ENCODE data around the gene EPAS1. TPM values are rescaled to one million over a fixed set of nuclear protein-coding genes. Genes with fewer than 3 reads are reported as not detected.

EPAS1 gene
- total and polyA plus RNA-seq, 9 of the 15 experiments (the other 6 are each of a cell fraction or from before 2014, with no cell fraction given), result 0.25 to 11.2 (median 4.1) TPM

DNA sequence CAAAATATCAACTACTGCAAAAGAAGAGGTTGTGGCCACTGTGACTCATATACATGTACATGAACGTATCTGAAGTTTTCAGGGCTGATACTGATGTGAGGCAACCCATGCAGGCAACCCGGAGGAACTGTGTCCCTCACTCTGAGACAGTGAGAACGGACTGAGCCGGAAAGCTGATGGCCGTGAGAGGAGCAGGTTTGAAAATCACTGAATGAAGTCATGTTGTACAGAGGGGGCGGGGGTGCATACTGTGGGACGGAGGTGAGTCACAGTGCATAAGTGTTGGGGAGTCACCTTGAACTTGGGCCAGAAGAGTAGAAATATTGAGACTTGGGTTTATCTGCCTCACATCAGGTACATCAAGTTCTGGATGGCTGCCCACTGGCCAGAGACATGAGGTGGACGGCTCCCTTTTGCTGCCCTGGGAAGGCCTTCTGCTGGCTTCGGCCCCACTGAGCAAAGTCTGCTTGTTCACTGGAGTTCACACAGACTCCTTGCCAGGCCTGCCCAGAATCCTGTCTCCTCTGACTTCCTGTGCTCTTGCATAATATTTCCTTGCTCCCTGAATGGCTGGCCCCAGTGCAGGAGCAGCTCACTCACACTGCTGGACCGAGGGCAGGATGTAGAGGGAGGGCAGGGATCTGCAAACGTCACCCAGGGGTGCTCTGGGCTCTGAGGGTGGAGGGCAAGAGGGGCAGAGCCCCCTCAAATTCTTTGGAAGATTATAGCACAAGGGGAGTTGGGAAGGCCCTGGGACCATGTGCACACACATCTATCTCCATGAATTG lies 18.1 kb downstream of the EPAS1 start (continued):
- TF ChIP-seq TEAD4 (IDR thresholded peaks at IDR 0.05; ENCODE audit: low read length) (peak; percentile 74), TEAD4 (CRISPR knock-in tag; IDR thresholded peaks at IDR 0.05; ENCODE audit: borderline replicate concordance) (no peak), EHMT2 (IDR thresholded peaks at IDR 0.05) (0 out of 2 replicates have a peak, but pooled peaks have one; percentile 23), ZNF507 (tag; conservative IDR thresholded peaks at IDR 0.05) (no peak), MED1 (CRISPR knock-in tag; IDR thresholded peaks at IDR 0.05; ENCODE audit: borderline replicate concordance) (no peak), IRF2 (CRISPR knock-in tag; IDR thresholded peaks at IDR 0.05) (no peak), BCL6 (CRISPR knock-in tag; IDR thresholded peaks at IDR 0.05) (0 out of 2 replicates have a peak, but pooled peaks have one; percentile 42), NFATC3 (IDR thresholded peaks at IDR 0.05) (0 out of 2 replicates have a peak, but pooled peaks have one; percentile 57), SMARCC2 (IDR thresholded peaks at IDR 0.05; ENCODE audit: low read depth) (peak; percentile 84), HDAC8 (tag; IDR thresholded peaks at IDR 0.05) (peak; percentile 85), POLR2B (IDR thresholded peaks at IDR 0.05; ENCODE audit: low read depth, partially characterized antibody) (peak; percentile 54), HSF4 (CRISPR knock-in tag; IDR thresholded peaks at IDR 0.05; ENCODE audit: borderline replicate concordance) (no peak)
- TF ChIP-seq, protein P1, sequence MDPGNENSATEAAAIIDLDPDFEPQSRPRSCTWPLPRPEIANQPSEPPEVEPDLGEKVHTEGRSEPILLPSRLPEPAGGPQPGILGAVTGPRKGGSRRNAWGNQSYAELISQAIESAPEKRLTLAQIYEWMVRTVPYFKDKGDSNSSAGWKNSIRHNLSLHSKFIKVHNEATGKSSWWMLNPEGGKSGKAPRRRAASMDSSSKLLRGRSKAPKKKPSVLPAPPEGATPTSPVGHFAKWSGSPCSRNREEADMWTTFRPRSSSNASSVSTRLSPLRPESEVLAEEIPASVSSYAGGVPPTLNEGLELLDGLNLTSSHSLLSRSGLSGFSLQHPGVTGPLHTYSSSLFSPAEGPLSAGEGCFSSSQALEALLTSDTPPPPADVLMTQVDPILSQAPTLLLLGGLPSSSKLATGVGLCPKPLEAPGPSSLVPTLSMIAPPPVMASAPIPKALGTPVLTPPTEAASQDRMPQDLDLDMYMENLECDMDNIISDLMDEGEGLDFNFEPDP (CRISPR knock-in tag; IDR thresholded peaks at IDR 0.05), result no peak
- TF ChIP-seq, protein P2, sequence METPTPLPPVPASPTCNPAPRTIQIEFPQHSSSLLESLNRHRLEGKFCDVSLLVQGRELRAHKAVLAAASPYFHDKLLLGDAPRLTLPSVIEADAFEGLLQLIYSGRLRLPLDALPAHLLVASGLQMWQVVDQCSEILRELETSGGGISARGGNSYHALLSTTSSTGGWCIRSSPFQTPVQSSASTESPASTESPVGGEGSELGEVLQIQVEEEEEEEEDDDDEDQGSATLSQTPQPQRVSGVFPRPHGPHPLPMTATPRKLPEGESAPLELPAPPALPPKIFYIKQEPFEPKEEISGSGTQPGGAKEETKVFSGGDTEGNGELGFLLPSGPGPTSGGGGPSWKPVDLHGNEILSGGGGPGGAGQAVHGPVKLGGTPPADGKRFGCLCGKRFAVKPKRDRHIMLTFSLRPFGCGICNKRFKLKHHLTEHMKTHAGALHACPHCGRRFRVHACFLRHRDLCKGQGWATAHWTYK (CRISPR knock-in tag; IDR thresholded peaks at IDR 0.05), result peak; percentile 67; the same call in 1 of the 2 replicates
- TF ChIP-seq, protein P3, sequence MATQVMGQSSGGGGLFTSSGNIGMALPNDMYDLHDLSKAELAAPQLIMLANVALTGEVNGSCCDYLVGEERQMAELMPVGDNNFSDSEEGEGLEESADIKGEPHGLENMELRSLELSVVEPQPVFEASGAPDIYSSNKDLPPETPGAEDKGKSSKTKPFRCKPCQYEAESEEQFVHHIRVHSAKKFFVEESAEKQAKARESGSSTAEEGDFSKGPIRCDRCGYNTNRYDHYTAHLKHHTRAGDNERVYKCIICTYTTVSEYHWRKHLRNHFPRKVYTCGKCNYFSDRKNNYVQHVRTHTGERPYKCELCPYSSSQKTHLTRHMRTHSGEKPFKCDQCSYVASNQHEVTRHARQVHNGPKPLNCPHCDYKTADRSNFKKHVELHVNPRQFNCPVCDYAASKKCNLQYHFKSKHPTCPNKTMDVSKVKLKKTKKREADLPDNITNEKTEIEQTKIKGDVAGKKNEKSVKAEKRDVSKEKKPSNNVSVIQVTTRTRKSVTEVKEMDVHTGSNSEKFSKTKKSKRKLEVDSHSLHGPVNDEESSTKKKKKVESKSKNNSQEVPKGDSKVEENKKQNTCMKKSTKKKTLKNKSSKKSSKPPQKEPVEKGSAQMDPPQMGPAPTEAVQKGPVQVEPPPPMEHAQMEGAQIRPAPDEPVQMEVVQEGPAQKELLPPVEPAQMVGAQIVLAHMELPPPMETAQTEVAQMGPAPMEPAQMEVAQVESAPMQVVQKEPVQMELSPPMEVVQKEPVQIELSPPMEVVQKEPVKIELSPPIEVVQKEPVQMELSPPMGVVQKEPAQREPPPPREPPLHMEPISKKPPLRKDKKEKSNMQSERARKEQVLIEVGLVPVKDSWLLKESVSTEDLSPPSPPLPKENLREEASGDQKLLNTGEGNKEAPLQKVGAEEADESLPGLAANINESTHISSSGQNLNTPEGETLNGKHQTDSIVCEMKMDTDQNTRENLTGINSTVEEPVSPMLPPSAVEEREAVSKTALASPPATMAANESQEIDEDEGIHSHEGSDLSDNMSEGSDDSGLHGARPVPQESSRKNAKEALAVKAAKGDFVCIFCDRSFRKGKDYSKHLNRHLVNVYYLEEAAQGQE (IDR thresholded peaks at IDR 0.05; ENCODE audit: borderline replicate concordance), result peak; percentile 35; the same call in 1 of the 2 replicates
- TF ChIP-seq, protein P3 (CRISPR knock-in tag; IDR thresholded peaks at IDR 0.05; ENCODE audit: low read depth), result no peak
- TF ChIP-seq, protein P4, sequence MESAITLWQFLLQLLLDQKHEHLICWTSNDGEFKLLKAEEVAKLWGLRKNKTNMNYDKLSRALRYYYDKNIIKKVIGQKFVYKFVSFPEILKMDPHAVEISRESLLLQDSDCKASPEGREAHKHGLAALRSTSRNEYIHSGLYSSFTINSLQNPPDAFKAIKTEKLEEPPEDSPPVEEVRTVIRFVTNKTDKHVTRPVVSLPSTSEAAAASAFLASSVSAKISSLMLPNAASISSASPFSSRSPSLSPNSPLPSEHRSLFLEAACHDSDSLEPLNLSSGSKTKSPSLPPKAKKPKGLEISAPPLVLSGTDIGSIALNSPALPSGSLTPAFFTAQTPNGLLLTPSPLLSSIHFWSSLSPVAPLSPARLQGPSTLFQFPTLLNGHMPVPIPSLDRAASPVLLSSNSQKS (CRISPR knock-in tag; IDR thresholded peaks at IDR 0.05), result no peak
